GM11168 (cell line): ENCODE results near the gene GOLGA1.
"Not testable (repeated sequence)": the region's sequence is repeated elsewhere in the genome, so short reads cannot be mapped to it uniquely, and the experiment has no call there.

Experiments
- in situ Hi-C: fragments of 300-500 bp; cut with MboI; formaldehyde crosslinking; loops from one replicate; pipeline ENCODE4 v1.12.0; 2022; ENCODE audit warnings: low sequenced_read_pairs; ENCODE audit not compliant: unreplicated experiment

The GOLGA1 gene

GRCh38 chr9:124840300-124840833, 100.5 kb downstream of the GOLGA1 start:
- in situ Hi-C loops = no loop called here

GRCh38 chr9:124839612-124840299, 101.1 kb downstream of the GOLGA1 start:
- in situ Hi-C loops = no loop called here

DNA sequence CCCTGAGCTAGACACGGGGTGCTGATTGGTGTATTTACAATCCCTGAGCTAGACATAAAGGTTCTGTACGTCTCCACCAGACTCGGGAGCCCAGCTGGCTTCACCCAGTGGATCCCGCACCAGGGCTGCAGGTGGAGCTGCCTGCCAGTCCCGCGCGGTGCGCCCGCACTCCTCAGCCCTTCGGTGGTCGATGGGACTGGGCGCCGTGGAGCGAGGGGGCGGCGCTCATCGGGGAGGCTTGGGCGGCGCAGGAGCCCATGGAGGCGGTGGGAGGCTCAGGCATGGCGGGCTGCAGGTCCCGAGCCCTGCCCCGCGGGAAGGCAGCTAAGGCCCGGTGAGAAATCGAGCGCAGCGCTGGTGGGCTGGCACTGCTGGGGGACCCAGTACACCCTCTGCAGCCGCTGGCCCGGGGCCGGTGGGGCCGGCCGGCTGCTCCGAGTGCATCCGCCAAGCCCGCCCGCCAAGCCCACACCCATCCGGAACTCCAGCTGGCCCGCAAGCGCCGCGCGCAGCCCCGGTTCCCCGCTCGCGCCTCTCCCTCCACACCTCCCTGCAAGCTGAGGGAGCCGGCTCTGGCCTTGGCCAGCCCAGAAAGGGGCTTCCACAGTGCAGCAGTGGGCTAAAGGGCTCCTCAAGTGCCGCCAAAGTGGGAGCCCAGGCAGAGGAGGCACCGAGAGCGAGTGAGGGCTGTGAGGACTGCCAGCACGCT, 102.2 kb downstream of the GOLGA1 start:
- in situ Hi-C loops = not testable (repeated sequence)

GRCh38 chr9:124838132-124838531, 102.8 kb downstream of the GOLGA1 start:
- in situ Hi-C loops = not testable (repeated sequence)

DNA sequence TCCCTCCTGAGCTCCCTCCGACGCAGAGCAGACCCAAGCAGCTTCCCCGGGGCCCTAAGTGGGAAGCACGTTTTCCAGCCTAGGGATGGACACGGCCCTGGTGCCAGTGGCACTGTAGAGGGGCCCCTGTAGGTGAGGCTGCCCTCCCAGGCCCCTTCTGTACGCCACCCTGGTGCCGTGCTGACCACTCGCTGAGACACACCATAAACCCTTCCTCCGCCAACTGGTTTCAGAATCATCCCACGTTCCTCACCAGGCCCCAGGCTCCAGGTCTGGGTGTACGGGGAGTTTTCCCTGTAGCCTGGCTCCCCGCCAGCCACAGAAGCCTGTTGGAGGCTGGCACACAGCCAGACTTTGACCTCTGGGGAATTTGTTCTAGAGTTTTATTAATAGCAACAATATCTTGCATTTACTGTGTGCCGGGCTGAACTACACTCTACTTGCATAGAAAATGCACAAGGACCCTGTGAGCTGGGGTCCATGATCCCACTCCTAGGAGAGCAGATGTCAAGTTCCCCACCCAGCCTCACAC, 105.8 kb downstream of the GOLGA1 start:
- in situ Hi-C loops = no loop called here

DNA sequence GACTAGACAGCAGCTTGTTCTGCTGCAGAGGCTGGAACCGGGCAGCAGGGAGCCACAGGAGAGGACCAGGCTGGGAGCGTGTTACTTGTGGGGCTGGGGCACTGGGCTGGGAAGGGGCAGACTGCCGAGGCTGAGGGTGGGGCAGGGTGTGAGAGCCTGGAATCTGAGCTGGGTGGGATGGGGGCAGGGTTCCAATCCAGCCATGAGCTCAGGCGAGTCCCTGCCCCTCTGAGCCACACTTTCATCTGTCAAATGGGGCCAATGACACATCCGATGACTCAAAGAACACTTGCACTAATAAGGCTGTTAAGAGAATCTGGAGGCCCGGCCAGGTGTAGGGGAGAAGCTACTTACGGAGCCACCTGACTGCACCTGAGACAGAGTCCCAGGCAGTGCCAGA, 106.3 kb downstream of the GOLGA1 start:
- in situ Hi-C loops = no loop called here

DNA sequence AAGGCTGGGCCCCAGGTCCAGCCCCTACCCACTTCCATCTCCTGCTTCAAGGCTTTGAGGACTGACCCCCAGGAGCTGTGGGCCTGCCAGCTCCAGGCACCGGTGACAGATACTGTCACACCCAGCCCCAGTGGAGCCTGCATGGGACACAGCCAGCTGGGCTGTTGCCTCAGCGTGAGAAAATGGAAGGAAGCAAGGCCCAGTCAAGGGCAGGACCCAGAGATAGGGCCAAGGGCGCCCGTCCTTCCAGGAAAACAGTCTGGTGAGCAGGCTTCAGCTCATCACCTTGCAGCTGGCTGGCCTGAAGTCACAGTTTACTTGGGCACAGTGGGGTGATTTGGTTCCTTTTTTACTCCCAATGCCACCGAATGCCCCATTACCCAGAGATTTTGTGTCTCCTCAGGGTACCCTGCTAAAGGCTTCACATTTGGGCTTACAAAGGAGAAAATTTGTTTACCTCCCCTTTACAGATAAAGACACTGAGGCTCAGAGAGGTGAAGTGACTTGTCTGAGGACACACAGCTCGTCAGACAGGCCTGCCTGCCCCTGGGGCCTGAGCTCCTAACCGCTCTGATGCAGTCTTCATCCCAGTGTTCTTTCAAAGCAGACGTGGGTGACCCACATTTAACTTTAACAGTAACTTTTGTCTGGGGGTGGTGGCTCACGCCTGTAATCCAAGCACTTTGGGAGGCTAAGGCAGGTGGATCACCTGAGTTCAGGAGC, 109.1 kb downstream of the GOLGA1 start:
- in situ Hi-C loops = no loop called here

GRCh38 chr9:124830593-124830992, 110.3 kb downstream of the GOLGA1 start:
- in situ Hi-C loops = no loop called here

- in situ Hi-C loops = no loop called here
Measured at GRCh38 chr9:124829334-124829669, 111.6 kb downstream of the GOLGA1 start.

DNA sequence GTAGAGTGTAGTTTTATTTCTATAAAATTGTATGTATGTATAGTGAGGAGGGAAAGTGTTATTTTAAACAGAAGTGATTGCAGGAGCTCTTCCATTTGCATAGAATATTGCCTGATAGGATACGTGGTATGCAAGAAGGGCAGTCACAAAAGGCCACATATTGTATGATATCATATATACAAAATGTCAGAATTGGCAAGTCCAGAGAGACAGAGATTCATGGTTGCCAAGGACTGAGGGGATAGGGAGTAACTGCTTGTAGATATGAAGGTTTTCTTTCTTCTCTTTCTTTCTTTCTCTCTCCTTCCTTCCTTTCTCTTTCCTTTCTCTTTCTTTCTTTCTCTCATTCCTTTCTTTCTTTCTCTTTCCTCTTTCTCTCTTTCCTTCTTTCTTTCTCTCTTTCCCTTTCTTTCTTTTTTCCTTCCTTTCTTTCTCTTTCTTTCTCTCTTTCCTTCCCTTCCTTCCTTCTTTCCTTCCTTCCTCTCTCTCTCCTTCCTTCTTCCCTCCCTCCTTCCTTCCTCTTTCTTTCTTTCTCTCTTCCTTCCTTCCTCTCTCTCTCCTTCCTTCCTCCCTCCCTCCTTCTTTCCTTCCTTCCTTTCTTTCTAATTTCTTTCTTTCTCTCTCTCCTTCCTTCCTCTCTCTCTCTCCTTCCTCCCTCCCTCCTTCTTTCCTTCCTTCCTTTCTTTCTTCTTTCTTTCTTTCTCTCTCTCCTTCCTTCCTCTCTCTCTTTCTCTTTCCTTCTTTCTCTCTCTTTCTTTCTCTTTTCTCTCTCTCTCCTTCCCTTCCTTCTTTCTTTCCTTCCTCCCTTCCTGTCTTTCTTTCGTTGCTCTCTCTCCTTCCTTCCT, 112.2 kb downstream of the GOLGA1 start:
- in situ Hi-C loops = no loop called here
